Thyroid gland (tissue), 4 donors: ENCODE measurements around the gene TENT5C. TPM values are rescaled to one million over a fixed set of nuclear protein-coding genes. Genes with fewer than 3 reads are reported as not detected.

ENCODE experiments used
- DNase-seq, 2 donors: peaks; one replicate each; pipeline ENCODE4 v3.0.0-alpha.2; 2019
- H3K27ac ChIP-seq, 3 donors: fragments of 200-600 bp; sonication (generic); 1 replicate in 2 of 3; 2 replicates in 1 of 3; pipeline ENCODE4 v1.5.1; 2016 to 2019; ENCODE audit warnings: mild to moderate bottlenecking in 1 of 3, moderate library complexity in 1 of 3
- H3K27me3 ChIP-seq: fragments of 200-600 bp; sonication (generic); one replicate; pipeline ENCODE4 v1.5.1; 2019
- H3K36me3 ChIP-seq, 2 donors: fragments of 200-600 bp; sonication (generic); one replicate each; pipeline ENCODE4 v1.5.1; 2016 to 2019
- H3K4me1 ChIP-seq, 2 donors: fragments of 200-600 bp; sonication (generic); one replicate each; pipeline ENCODE4 v1.5.1; 2017 to 2019
- H3K4me3 ChIP-seq, 3 donors: fragments of 200-600 bp; sonication (generic); replicated peaks in 1 of 3; 1 replicate in 2 of 3; 2 replicates in 1 of 3; pipeline ENCODE4 v1.5.1; 2016; ENCODE audit warnings: mild to moderate bottlenecking in 1 of 3
- H3K9me3 ChIP-seq: fragments of 200-600 bp; sonication (generic); one replicate; pipeline ENCODE4 v1.5.1; 2017
- POLR2A ChIP-seq, 2 donors: fragments of 450-650 bp; IDR thresholded peaks; one replicate each; pipeline ENCODE4 v1.6.1; 2017; ENCODE audit warnings: antibody characterized with exemption in 2 of 2, mild to moderate bottlenecking in 2 of 2, moderate library complexity in 1 of 2
- WGBS, 2 donors: methylation state at CpG; one replicate each; pipeline ENCODE4 v1.1.5; 2017; 5-methylcytosine and 5-hydroxymethylcytosine counted together
- intact Hi-C: fragments of 100-400 bp; cut with DNase I; formaldehyde crosslinking; loops from one replicate; pipeline ENCODE4 v1.15.1; 2023
- total RNA-seq, 4 donors: library from RNA; depleted of rRNA; stranded (reverse); fragments of >200 nt; gene quantifications; one replicate each; pipeline ENCODE4 v1.2.3, GENCODE V29; 2016
- TF ChIP-seq, protein P1 (sequence below), 6 experiments: fragments of 200-600 bp in 3 of 6; fragments of 450-650 bp in 3 of 6; sonication (generic) in 3 of 6; IDR thresholded peaks; one replicate each; pipeline ENCODE4 v1.5.1; 2016 to 2019; ENCODE audit warnings: antibody characterized with exemption in 6 of 6, mild to moderate bottlenecking in 2 of 6, inconsistent platforms in 1 of 6, moderate library complexity in 1 of 6

TENT5C gene
- total RNA-seq, 4 donors from 2014 or later, result 14.8 to 30.4 (median 22.2) TPM

DNA sequence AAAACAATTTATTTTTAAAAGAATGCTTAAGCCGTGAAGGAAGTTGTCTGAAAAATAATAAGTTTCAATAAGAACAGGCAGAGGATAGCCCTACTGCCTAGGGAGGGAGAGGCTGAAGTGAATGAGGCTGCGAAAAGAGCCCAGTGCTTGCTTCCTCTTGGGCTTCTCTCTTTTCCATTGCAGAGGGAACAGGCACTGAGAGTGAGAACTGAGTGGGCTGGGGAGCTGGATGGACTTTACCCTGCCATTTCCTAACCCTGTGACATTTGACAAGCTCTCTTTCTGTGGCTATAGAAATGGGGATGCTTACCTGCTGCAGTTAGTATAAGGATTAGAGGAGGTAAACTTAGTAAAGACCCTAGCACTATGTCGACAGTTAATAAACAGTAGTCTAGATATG, 30.0 kb downstream of the TENT5C start:
- Histone ChIP-seq H3K9me3 (no peaks in the 10 kb centered on the region), H3K36me3 (no peaks in the 10 kb centered on the region), H3K4me1 (peaks cover 9 to 17% of the 10 kb centered on the region in 2 donors), H3K27ac (no peak overlapping the region), H3K4me3 (no peak overlapping the region), H3K27me3 (no peaks in the 10 kb centered on the region)
- DNase-seq, result no peak
- TF ChIP-seq, protein P1, sequence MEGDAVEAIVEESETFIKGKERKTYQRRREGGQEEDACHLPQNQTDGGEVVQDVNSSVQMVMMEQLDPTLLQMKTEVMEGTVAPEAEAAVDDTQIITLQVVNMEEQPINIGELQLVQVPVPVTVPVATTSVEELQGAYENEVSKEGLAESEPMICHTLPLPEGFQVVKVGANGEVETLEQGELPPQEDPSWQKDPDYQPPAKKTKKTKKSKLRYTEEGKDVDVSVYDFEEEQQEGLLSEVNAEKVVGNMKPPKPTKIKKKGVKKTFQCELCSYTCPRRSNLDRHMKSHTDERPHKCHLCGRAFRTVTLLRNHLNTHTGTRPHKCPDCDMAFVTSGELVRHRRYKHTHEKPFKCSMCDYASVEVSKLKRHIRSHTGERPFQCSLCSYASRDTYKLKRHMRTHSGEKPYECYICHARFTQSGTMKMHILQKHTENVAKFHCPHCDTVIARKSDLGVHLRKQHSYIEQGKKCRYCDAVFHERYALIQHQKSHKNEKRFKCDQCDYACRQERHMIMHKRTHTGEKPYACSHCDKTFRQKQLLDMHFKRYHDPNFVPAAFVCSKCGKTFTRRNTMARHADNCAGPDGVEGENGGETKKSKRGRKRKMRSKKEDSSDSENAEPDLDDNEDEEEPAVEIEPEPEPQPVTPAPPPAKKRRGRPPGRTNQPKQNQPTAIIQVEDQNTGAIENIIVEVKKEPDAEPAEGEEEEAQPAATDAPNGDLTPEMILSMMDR (IDR thresholded peaks at IDR 0.05), result no peak
- no peak for TF ChIP-seq POLR2A (IDR thresholded peaks at IDR 0.05)
- intact Hi-C loops, result no loop called here
- WGBS, 2 donors, result 84 to 89% methylated on average over 3 of the region's 3 CpGs

DNA sequence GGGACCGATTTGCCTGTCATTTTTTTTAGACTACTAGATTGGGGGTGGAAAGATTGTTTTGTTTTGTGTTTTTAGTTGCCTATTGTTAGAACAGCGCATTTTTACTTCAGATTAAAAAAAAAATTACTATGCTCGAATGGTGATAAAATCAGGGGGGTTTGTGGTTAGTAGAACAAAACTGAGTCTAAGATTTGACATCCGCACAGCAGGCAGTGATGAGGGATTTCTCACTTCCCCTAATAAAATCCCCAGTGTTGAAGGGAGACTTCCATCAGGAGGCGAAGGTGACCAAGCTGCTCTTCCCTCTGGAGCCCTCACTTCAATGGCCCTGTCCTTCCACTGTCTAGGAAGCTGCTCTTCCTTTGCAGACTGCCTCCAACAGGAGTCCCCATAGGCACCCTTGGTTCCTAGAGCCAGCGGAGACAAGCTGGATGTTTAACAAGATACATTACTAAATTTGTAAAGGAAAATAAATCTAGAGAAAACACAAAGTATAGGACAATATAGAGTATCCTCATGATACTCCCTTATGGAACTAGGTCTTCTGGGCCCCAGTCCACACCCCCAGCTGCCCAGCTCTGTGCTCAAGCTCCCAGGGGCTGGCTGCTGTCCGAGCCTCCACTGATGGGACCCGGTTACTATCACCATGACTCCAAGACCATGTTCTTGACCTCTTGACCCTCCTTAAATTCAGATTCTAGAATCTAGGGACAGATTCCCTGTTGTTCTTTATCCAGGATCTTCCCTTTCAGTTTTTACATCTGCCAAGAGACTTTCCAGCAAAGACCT, 31.0 kb downstream of the TENT5C start:
- no peak for DNase-seq
- intact Hi-C loops, result no loop called here
- no peak overlapping the region for H3K4me3 ChIP-seq
- H3K27me3 ChIP-seq, result no peaks in the 10 kb centered on the region
- H3K27ac ChIP-seq, result no peak overlapping the region
- H3K36me3 ChIP-seq, result no peaks in the 10 kb centered on the region
- H3K4me1 ChIP-seq, result peaks cover 6 to 16% of the 10 kb centered on the region in 2 donors
- H3K9me3 ChIP-seq, result no peaks in the 10 kb centered on the region
- 90 to 92% methylated on average over 8 of the region's 8 CpGs for WGBS, 2 donors
- no peak for TF ChIP-seq POLR2A (IDR thresholded peaks at IDR 0.05)
- TF ChIP-seq, protein P1 (IDR thresholded peaks at IDR 0.05), result no peak

DNA sequence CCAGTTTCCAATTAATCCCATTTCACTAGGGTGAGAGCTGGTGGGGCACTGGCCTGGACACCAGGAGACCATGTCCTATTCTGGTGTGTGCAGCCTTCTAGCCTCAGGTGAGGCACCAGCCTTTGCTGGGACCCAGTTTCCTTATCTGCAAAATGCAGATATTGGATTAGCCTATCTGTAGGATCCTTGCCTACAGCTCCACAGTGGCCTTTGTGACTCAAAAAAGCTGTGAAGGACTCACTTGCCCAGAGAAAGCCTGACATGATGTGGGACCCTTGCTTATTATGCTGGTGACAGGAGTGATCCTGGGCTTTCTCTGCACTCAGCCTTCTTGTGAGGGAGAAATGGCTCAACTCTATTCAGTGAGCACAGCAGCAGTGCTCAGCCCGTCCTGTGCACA, 32.3 kb downstream of the TENT5C start:
- WGBS, 2 donors, result 42 to 50% methylated on average over 1 of the region's 1 CpG
- intact Hi-C loops, result no loop called here
- Histone ChIP-seq H3K36me3 (no peaks in the 10 kb centered on the region), H3K4me3 (no peak overlapping the region), H3K4me1 (peaks cover 0 to 3% of the 10 kb centered on the region in 2 donors), H3K27ac (no peak overlapping the region), H3K9me3 (no peaks in the 10 kb centered on the region), H3K27me3 (no peaks in the 10 kb centered on the region)
- DNase-seq, result no peak
- TF ChIP-seq POLR2A (IDR thresholded peaks at IDR 0.05), result no peak
- TF ChIP-seq, protein P1 (IDR thresholded peaks at IDR 0.05), result no peak

DNA sequence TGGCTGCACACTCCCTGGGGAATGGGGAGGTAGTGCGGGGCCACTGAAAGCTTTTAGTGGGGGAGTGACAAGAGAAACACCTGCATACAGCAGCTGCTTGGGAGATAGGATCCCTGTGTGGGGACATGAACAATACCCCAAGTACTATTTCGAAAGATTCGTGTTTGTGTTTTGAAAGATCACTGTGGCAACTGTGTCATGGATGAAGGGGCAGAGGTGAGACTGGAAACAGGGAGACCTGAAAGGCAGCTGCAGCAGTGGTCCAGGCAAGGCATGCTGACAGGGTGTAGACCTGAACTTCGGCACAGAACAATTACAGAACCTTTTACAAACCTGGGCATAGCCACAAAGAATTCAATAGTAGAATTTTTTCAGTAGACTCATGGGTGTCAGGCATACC, 32.9 kb downstream of the TENT5C start:
- intact Hi-C loops, result no loop called here
- Histone ChIP-seq H3K4me1 (no peaks in the 10 kb centered on the region), H3K27me3 (no peaks in the 10 kb centered on the region), H3K36me3 (no peaks in the 10 kb centered on the region), H3K9me3 (no peaks in the 10 kb centered on the region), H3K4me3 (no peak overlapping the region), H3K27ac (no peak overlapping the region)
- TF ChIP-seq, protein P1 (IDR thresholded peaks at IDR 0.05), result no peak
- TF ChIP-seq POLR2A (IDR thresholded peaks at IDR 0.05), result no peak
- 42 to 45% methylated on average over 4 of the region's 4 CpGs for WGBS, 2 donors
- DNase-seq, result peak; percentile 48 to 61

- Histone ChIP-seq H3K4me1 (no peaks in the 10 kb centered on the region), H3K36me3 (no peaks in the 10 kb centered on the region), H3K27ac (no peak overlapping the region), H3K9me3 (no peaks in the 10 kb centered on the region), H3K4me3 (no peak overlapping the region), H3K27me3 (no peaks in the 10 kb centered on the region)
- TF ChIP-seq POLR2A (IDR thresholded peaks at IDR 0.05), result no peak
- TF ChIP-seq, protein P1 (IDR thresholded peaks at IDR 0.05), result no peak
- intact Hi-C loops, result no loop called here
- no peak for DNase-seq
- WGBS, 2 donors, result 89 to 93% methylated on average over 4 of the region's 4 CpGs
These were observed 33.9 kb downstream of the TENT5C start for GRCh38 chr1:117639741-117640140.
